SW480 (cell line): ENCODE measurements around the gene FBXO31.
A peak's percentile ranks its signal among the peaks of the same experiment; 100 is the strongest.

Experiments
- DNase-seq: peaks from one replicate; pipeline ENCODE4 v3.0.0-alpha.2; 2016; ENCODE audit warnings: low spot score

Gene FBXO31

GRCh38 chr16:87309620-87310525 is 73.7 kb downstream of the FBXO31 start:
- DNase-seq, result no peak

GRCh38 chr16:87308826-87309225 is 74.8 kb downstream of the FBXO31 start:
- DNase-seq, result no peak

- DNase-seq, result no peak
These were observed 77.1 kb downstream of the FBXO31 start for GRCh38 chr16:87306516-87306915.

GRCh38 chr16:87305505-87306391 is 77.8 kb downstream of the FBXO31 start:
- DNase-seq, result peak; percentile 80

GRCh38 chr16:87304951-87305350 is 78.6 kb downstream of the FBXO31 start:
- DNase-seq, result no peak

GRCh38 chr16:87303962-87304521 is 79.5 kb downstream of the FBXO31 start:
- DNase-seq, result no peak

GRCh38 chr16:87303431-87303930 is 80.1 kb downstream of the FBXO31 start:
- peak; percentile 41 for DNase-seq

- no peak for DNase-seq
These were observed 84.6 kb downstream of the FBXO31 start for GRCh38 chr16:87298857-87299465.

- no peak for DNase-seq
These were observed 85.5 kb downstream of the FBXO31 start for GRCh38 chr16:87297918-87298631.

- no peak for DNase-seq
These were observed 86.2 kb downstream of the FBXO31 start for GRCh38 chr16:87297407-87297806.

GRCh38 chr16:87295661-87296531 is 87.7 kb downstream of the FBXO31 start:
- no peak for DNase-seq

GRCh38 chr16:87295259-87295658 is 88.3 kb downstream of the FBXO31 start:
- peak; percentile 85 for DNase-seq

- no peak for DNase-seq
These were observed 89.6 kb downstream of the FBXO31 start for GRCh38 chr16:87293990-87294389.

GRCh38 chr16:87291944-87292343 is 91.6 kb downstream of the FBXO31 start:
- no peak for DNase-seq

- DNase-seq, result no peak
These were observed 94.7 kb downstream of the FBXO31 start for GRCh38 chr16:87288753-87289362.

GRCh38 chr16:87286839-87287626 is 96.5 kb downstream of the FBXO31 start:
- no peak for DNase-seq

GRCh38 chr16:87284183-87284582 is 99.4 kb downstream of the FBXO31 start:
- DNase-seq, result no peak

GRCh38 chr16:87279094-87279658 is 104.4 kb downstream of the FBXO31 start:
- DNase-seq, result no peak
